Fibroblast of the aortic adventitia (primary cell): ENCODE results near the gene CPLX1. TPM values are rescaled to one million over a fixed set of nuclear protein-coding genes. Genes with fewer than 3 reads are reported as not detected.

Source experiments
- DNase-seq: peaks from one replicate; pipeline ENCODE4 v3.0.0-alpha.2; 2010; ENCODE audit warnings: low read depth
- H3K4me3 ChIP-seq: 2 replicates; pipeline ENCODE4 v1.5.1; 2011; ENCODE audit warnings: low read depth, mild to moderate bottlenecking, control low read depth, low read length, moderate library complexity
- total RNA-seq: library from RNA; depleted of rRNA; stranded (reverse); fragments of >200 nt; gene quantifications from 2 replicates; pipeline ENCODE4 v1.2.3, GENCODE V29; 2012; ENCODE audit warnings: low replicate concordance
- TF ChIP-seq, protein P1 (sequence below): IDR thresholded peaks from 2 replicates; pipeline ENCODE4 v1.5.1; 2011; ENCODE audit warnings: mild to moderate bottlenecking, low read length, control low read depth, inconsistent platforms; ENCODE audit not compliant: insufficient read depth

The CPLX1 gene
- total RNA-seq, 1 donor, result not detected

DNA sequence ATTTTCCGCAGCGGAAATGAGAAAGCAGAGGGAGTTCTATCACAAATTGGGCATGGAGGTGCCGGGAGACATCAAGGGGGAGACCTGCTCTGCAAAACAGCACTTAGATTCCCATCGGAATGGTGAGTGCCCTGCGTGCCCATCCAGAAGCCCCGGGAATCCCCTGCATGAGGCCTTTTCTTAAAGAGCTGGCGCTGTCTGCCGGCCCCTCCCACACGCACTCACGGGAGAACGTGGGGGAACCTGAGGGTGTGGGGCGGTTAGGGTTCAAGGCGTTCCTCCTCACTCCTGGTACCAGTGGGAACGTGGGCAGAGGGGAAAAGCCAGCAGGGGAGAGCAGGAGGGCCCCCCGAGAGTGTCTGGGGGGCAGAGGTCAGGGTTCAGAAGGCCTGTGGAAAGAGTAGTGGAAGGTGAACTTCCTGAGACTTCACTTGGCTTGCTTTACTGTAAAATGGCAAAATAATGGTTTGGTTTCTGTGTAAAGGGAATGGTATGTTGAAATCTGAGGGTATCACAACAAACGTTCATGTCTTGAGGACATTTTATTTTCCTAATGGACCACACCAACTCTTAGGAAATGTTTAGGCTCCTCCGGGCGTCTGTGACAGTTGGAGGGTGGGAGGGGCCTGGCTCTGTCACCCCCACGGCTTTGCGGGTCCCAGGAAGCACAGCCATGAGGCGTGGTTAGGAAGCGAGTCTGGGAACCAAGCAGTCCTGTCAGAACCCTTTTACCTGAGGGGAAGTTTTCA lies 82.3 kb downstream of the CPLX1 start:
- TF ChIP-seq, protein P1, sequence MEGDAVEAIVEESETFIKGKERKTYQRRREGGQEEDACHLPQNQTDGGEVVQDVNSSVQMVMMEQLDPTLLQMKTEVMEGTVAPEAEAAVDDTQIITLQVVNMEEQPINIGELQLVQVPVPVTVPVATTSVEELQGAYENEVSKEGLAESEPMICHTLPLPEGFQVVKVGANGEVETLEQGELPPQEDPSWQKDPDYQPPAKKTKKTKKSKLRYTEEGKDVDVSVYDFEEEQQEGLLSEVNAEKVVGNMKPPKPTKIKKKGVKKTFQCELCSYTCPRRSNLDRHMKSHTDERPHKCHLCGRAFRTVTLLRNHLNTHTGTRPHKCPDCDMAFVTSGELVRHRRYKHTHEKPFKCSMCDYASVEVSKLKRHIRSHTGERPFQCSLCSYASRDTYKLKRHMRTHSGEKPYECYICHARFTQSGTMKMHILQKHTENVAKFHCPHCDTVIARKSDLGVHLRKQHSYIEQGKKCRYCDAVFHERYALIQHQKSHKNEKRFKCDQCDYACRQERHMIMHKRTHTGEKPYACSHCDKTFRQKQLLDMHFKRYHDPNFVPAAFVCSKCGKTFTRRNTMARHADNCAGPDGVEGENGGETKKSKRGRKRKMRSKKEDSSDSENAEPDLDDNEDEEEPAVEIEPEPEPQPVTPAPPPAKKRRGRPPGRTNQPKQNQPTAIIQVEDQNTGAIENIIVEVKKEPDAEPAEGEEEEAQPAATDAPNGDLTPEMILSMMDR, result no peak
- peak; percentile 14 for DNase-seq
- H3K4me3 ChIP-seq, result no peak overlapping the region

DNA sequence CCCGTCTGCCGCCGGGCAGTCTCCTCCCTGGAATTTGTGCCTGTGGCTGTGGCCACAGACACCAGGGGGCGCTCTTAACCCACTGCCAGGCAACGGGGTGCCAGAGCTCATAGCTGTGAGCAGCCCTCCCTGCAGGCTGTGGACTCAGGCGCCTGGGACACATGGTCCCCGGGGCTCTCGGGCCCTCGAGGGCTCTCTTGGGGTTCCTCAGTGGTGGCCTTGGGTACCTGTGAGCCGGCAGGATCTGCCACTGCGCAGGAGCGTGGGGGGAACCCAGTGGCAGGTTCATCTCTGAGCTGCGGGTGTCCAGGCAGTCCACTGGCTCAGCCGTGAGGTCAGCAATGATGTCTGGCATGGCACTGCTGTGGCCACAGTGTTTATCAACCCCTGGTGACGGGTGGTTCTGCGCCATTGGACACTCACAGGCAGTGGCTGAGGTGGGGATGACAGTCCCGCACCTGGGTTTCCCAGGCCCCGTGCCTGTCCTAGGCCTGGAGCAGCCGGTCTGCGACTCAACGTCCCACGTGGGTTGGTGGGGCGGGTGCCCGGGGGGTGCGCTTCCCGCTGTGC lies 83.1 kb downstream of the CPLX1 start:
- peak; percentile 49 for DNase-seq
- TF ChIP-seq, protein P1, result peak; percentile 90

GRCh38 chr4:742096-742741 lies 83.7 kb downstream of the CPLX1 start:
- H3K4me3 ChIP-seq, result no peak overlapping the region
- DNase-seq, result no peak
- TF ChIP-seq, protein P1, result no peak

More for the DNA sequence above, 83.1 kb downstream of the CPLX1 start:
- no peak overlapping the region for H3K4me3 ChIP-seq

- TF ChIP-seq, protein P1, result no peak
- DNase-seq, result no peak
- no peak overlapping the region for H3K4me3 ChIP-seq
Observed at GRCh38 chr4:740656-741282, 85.2 kb downstream of the CPLX1 start.

DNA sequence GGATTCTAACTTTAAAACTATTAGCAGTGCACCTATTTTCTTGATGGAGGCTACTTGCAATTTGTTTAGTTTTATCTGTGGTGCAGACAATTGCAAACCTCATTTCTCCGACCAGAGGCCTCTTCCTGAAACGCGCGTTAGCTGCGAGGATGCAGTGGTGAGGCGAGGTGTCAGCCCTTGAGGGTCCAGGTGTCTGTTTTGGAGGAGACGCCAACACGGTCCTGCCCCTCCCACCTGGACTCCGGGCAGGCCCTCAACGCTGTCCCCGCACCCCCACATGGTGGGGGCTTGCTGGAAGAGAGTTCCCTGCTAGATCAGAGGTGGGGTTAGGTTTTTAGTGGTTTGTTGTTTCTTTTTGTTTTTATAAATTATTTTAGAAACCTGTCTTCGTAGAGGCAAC lies 85.9 kb downstream of the CPLX1 start:
- TF ChIP-seq, protein P1, result no peak
- DNase-seq, result no peak
- no peak overlapping the region for H3K4me3 ChIP-seq

- TF ChIP-seq, protein P1, result no peak
- DNase-seq, result no peak
- no peak overlapping the region for H3K4me3 ChIP-seq
Observed at GRCh38 chr4:739569-739968, 86.4 kb downstream of the CPLX1 start.
